DMS79 treated with DMSO at 0.1 percent for 48 hours (cell line): ENCODE data around the gene MEF2B.
"Not testable (repeated sequence)": the region's sequence is repeated elsewhere in the genome, so short reads cannot be mapped to it uniquely, and the experiment has no call there.

Source experiments
- DNase-seq: peaks from one replicate; lab custom pipeline; 2025; lab: John Stamatoyannopoulos, UW

Gene MEF2B

DNA sequence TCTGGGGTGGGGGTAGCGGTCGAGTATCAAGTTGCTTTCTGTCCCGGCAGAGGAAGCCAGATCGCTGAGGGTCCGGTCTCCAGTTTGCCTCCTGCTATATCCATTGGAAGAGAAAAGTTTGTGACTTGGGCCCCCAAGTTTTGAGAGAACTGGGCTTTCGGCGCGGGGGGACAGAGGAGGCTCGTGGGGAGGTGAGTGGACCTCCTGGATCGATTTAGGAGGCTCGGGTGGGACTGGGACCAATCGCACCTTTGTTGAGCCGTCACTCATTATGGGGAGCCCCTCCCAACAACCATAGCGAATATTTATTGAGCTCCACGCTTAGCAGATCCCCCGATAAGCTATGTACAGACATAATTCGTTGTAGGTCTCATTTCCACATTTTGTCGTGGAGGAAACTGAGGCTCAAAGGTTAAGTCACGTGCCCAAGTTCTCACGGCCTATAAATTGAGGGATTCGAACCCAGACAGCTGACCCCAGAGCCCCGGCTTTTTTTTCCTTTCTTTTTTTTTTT is 22.9 kb upstream of the MEF2B start:
- DNase-seq, result peak; percentile 29

DNA sequence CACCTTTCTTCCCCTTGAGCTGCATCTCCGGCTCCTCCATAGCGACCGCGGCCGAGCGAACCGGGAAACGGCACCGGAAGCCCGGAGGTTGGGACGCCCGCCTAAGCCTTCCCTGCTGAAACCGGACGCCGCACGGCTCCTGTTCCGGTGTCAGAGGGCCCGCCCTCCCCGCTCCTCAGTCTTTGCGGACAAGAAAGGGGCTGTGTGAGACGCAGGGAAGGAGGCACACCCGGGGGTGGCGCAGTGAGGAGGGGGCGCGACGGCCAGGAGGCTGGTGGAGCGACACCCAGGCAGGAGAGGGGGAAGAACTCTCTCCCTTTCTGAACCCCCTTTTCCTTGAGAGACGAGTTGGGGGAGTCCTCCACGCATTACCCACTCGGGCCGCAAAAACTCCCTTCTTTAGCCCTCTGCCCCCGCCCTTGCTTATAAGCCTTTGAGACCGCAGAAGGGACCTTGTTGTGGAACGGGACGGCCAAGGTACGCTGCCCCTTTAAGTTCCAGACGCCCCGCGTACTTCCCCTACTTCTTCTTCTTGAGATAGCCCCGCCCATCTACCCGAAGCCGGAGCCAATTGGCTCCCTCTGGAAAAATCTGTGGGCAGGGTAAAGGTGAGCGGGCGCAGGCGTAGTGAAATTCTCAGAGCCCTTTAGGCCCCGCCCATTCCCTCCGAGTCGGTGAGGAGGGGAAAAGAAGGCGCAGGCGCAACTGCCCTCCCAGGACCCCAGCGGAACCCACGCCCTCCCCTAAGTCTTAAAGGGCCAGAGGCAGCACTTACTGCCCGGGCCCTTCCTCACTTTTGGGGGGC is 22.2 kb upstream of the MEF2B start, which contains the start of the genes BORCS8 and RFXANK:
TSS of gene BORCS8 (minus strand) at position 75 of the 805 bp plus-strand sequence. CDS start at position 40, 35 bp downstream.
TSS of gene RFXANK (plus strand) at position 181 of the 805 bp plus-strand sequence. CDS start 1,689 bp downstream, outside the sequence.
- DNase-seq, result peak; percentile 98

DNA sequence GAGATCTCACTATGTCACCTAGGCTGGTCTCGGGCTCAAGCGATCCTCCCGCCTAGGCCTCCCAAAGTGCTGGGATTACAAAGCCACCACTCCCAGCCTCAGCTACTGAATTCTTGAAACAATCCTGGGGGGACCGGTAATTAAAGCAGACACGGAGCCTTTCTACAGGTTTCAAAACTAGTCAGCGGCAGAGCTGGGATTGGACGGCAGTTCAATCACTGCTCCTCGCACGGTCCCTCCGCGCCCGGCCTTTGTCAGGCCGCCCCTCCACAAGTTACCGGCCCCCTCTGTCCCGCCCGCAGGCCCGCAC is 21.7 kb upstream of the MEF2B start:
- DNase-seq, result no peak

DNA sequence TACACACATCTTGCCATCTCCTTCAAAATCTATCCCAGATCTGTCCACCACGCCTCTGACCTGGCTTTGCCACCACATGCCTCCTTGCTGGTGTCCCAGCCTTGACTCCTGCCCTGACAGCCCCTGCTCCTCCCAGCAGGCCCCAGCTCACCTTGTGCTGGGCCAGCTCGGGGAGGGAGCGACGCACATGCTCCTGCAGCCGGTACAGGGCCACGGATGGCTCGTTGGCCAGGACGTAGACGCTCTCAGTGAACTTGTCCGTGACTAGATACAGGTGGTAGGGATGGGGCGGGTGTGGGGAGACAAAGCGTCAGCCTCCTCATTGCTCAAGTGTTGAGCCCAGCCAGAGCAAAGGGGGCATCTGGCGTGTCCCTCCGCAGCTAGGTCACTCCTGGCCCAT is 16.7 kb upstream of the MEF2B start:
- no peak for DNase-seq

DNA sequence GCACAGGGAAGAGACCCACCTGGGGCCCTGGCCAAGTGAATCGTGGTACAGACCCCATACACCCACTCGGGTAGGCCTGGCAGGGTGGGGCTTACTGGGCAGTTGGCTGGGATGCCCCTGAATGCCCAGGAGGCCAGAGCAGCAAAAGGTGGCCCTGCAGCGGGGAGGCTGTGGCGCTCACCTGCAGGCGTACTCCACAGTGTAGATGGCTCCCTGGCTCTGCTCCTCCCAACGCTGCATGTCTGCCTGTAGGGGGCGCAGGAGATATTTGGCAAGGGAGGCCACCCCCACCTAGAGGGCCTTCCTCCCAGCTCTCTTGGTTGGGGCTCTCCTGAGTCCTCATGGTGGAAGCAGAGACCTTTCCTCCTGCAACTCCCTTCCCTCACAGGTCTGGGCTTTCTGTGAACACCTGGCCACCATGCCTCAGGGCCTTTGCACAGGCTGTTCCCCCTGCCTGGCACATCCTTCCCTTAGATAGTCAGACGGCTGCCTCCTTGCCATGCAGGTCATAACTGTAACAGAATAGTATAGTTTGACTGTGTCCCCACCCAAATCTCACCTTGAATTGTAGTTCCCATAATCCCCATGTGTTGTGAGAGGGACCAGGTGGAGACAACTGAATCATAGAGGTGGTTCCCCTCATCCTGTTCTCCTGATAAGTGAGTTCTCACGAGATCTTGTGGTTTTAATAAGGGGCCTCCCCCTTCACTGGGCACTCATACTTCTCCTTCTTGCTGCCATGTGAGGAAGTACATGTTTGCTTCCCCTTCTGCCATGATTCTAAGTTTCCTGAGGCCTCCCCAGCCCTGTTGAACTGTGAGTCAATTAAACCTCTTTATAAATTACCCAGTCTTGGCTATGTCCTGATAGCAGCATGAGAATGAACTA is 16.0 kb upstream of the MEF2B start:
- DNase-seq, result no peak

DNA sequence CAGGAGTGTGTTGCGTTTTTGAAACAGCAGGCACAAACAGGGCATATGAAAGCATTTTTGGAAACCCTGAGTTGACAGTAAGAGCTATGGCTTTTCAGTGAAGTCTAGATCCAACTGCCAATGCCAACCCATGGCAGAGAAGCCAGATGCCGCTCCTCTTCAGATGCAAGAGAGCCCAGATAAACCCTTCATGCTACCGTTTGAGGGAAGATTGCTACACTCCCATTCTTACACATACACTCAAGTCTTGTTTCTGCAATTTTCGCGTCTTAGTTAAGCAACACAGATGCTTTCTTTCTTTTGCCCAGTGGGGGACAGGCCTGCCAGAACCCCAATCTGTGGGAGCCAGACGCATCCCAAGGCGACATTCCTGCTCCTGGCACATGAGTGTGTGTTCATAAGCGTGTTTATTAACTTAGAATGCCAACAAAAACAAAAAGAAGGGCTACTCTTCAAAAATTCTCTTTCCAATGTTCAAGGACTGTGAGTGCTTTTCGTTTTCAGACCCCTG is 11.5 kb upstream of the MEF2B start:
- DNase-seq, result no peak

DNA sequence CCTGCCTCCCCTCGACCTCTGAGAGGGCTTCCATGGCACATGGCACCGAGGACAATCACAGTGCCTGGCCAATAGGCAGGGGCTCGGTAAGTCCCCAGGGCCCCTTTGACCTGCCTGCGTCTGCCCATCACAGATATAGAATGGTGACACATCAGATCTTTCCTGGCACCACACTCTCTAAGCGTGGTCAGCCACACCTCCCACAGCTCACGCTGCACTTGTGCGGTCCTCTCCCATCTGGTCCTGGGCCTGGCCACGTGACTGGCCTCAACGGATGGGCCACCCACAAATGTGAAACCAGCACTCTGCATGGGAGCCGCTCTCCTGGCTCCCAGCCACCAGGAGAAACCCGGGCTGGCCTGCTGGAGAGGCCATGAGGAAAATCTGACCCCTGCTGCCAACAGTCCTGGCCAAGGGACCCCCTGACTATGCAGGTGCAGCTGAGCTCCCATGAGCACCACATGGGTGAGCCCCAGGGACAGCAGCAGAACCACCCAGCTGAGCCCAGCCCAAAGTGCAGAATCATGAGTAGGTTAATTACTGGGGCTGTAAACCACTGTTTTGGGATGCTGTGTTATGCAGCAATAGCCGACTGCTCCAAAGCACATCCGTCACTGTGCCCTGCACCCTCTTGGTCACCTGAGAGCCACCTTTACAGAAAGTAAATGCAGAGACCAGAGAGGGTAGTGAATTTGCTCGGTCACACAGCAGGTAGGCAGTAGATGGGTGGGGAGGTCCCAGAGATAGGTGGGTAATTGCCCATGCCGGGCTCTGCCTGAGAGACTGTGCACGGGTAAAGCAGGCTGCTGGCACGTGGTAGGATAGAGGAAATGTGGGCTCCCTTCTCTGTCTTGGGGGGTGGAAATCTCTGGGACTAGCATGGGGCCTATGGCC is 9.7 kb upstream of the MEF2B start:
- no peak for DNase-seq

DNA sequence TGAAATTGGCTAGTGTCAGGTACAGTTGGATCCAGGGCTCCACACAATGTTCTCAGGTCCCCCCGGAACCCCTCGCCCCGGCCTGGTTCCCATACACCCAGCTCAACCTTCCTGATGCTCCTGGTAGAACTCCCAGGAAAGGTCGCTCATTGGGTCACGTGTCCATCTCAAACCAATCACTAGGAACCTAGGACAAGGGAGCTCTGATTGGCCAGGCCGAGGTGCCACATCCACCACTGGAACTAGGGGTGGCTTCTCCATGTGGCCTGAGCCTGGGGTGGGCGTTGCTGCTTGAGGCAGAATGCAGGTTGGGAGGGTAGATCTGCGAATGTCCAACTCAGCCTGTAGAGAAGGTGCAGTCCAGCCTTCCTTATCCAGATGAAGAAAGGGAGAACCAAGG is 6.9 kb upstream of the MEF2B start:
- no peak for DNase-seq

DNA sequence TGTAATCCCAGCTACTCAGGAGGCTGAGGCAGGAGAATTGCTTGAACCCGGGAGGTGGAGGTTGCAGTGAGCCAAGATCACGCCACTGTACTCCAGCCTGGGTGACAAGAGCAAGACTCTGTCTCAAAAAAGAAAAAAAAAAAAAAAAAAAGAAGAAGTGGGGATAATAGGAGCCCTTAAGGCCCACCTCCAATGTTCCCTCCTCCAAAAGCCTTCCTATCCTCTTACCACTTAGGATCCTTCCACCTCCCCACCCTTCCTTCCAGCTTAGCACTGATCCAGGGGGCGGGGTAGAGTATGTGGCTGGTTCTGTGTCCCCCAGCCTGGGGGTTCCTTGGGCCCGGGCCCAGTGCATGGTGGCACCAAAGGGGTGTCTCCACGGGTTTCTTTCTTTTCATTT is 3.2 kb upstream of the MEF2B start:
- DNase-seq, result not testable (repeated sequence)

DNA sequence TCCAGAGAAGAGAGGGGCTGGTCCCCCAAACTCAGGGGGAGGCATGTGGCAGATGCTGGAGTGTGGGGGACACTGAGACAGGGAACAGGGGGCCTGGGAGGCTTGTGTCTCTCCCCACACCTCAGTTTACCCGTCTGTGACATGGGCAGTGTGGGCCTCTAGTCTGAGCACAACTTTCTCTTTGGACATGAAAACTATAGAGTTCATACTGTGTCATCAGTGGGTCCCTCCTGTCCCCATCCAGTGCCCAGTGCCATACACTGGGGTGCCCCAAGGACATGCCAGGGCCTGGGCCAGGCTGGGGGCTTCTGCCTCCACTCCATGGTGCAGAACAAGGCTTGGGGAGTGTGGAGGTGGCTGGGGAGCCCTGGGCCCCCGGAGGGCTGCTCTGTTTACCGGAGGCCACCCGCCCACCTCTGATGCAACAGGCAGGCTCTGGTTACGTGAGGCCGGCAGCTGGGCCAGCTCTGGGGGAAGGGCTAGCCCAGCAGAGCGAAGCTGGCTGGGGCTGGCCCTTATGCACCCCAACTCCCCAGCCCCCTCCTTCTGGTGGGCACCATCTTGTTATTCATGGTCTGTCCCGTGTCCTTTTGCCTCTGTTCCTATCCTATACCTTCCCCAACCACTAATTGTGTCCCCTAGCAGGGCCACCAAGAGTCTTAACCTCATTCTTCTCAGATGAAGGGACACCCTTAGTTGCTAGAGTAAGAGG is 1.9 kb upstream of the MEF2B start:
- no peak for DNase-seq

DNA sequence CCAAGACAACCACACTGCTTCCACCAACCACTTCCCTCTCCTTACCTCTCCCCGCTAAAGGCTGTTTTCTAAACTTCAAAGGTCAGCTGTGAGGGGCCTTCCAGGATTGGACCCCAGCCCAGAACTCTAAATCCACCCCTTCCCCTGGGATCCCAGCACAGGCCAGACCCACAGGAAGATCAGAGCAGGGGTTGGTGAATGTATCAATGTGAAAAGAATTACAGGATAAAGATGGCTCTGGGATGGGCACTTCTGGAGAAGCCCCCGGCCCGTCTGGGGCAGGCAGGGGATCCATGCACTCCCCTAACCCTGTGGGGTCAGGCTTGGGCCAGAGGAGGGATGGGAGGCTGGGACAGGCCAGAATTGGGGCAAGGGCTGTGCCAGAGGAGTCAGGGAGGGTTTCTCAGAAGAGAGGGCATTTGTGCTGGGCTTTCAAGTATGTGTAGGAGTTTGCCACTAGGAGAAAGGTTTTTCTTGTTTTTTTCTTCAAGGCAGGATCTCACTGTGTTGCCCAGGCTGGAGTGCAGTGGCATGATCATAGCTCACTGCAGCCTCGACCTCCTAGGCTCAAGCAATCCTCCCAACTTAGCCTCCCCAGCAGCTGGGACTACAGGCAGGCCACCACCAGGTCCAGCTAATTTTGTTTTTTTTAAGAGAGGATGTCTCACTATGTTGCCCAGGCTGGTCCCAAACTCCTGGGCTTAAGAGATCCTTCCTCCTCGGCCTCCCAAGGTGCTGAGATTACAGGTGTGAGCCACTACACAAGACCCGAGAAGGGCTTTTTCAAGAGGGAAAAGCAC is 1.0 kb upstream of the MEF2B start:
- DNase-seq, result no peak

DNA sequence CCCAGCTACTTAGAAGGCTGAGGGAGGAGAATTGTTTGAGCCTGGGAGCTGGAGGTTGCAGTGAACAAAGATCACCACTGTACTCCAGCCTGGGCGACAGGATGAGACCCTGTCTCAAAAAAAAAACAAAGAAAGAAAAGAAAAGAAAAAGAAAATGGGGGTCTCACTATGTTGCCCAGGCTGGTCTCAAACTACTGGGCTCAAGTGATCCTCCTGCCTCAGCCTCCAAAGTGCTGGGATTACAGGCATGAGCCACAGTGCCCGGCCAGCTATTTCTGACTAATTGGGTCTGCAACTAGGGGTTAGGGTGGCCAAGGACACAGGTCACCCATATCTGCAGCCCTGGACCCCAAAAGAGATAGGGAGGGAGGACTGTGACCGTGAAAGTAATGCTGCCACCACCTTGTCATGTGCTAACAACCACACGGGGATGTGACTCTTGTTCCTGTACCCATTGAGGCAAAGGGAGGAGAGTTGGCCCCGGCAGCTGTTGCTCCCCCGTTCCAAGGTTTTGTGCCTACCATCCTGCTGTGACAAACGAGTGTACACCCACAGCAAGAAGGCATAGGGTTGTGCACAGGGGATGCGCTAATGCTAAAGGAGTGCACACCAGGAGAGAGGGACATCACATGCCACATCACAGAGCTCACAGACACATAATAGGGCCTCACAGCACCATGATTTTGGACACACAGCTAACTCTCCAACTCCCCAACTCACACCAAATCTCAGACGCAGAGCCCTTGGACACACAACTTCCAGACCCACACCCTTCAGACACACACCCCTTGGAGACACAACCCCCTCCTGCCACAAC is 619 bp downstream of the MEF2B start:
- DNase-seq, result no peak

DNA sequence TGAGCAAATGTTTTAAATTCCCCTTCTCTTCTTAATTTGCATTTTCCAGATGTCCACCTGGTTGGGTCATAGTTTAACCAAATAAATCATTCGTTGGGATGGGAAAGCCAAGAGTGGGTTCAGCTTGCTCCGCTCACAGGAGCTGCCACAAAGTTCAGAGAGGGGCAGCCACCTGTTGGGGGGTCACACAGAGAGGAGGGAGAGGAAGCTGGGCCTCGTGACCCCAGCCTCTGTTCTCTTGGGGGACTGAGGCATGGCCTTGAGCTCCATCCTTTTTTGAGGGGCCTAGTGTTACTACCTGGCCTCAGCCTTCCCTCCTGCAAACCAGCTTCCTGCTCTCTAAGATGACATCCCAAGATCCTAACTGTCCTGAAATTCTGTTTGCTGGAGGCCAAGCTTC is 2.5 kb downstream of the MEF2B start:
- no peak for DNase-seq

DNA sequence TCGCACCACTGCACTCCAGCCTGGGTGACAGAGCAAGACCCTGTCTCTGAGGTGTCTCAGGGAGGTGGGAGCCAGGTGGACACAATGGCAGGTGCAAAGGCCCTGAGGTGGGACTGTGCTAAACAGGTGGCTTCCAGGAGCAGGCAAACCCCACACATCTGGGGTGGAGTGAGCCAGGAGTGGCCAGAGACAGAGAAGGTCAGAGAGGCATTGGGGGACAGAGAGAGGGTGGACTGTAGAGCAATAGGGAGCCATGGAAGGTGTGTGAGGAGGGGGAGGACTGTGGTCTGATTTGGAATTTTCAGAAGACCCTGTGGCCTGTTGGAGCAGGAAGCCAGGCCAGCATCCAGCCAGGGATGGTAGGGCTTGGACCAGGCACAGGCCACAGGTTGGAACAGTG is 4.7 kb downstream of the MEF2B start:
- no peak for DNase-seq

DNA sequence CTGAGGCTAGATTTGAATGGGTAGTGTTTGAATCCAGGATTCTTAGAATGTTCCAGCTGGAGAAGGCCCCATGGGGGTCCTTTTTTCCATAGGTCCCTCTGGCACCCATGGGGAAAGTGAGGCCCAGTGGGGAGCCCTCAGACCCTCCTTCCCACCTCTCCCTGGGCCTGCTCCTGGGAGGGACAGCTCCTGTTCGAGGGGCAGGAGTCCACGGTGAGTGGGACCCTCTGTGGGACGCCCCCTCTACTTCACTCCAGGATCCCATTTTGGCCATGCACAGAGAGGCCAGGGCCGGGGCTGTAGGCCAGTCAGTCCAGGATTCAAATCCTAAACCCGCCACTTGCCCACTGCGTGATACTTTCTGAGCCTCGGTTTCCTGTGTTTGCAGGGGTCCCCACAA is 7.6 kb downstream of the MEF2B start:
- DNase-seq, result no peak

DNA sequence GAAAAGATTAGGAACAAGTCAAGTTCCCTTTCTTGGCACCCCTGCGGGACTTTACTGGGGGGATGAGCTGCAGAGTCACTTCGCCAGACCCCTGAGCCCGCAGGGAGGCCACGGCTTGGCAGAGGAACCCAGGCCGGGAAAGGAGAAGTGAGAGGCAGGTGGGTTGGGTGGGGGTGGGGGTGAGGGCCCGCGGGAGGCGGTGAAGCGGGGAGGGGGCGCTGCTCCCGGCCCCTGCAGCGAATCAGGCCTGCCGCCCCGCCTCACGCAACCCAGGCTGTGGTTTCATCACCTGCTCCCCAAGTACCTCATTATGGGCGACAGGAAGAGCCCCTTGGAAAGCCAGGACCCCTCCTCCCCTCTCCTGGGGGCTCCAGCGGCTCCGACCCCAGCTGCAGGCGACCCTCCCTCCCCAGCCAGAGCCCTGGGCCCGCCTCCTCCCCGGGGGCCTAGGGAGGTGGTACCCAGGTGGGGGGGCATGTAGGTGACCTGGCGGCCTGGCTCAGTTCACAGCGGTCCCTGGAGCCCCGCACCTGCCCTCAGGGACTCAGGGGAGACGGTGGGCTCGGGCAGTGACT is 9.5 kb downstream of the MEF2B start:
- no peak for DNase-seq

DNA sequence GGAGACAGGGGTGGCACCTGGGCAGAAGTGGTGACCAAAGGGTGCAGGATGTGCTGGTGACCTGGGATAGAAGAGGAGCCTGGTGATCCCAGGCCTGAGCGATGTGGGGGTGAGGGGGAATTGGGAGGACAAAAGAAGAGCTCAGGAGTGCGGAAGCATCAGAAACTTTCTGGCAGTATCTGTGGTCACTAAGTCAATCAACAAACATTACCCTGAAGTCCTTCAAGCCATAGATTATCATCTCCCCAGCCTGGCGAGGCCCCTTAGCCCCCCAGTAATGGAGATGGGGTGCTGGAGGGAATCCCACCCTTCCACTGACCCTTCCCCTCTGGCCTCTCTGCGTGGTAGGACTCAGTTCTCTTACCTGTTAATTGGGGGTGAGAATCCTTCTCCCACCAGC is 10.5 kb downstream of the MEF2B start:
- no peak for DNase-seq

DNA sequence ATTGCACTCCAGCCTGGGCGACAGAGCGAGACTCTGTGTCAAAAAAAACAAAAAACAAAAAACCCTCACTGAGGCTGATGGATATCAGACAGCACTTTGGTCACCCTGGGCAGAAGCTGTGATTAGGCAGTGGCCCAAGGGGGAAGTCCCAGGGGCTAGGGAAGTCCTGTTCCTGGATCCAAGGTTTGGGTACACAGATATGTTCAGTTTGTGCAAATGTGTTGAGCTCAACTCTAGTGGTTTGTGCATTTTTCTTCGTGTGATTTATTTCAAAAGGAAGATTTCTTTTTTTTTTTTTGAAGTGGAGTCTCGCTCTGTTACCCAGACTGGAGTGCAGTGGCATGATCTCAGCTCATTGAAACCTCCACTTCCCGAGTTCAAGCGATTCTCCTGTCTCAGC is 12.3 kb downstream of the MEF2B start:
- no peak for DNase-seq
